HCT116 (cell line): ENCODE measurements around the gene LEAP2. TPM values are rescaled to one million over a fixed set of nuclear protein-coding genes. Genes with fewer than 3 reads are reported as not detected.

ENCODE experiments used
- ATAC-seq: fragments of 200-7000 bp; cut with Tn5 transposase; 2 replicates; pipeline ENCODE4 v1.9.1; 2020; ENCODE audit warnings: mild to moderate bottlenecking, moderate library complexity
- BruUV-seq: library from RNA; stranded (reverse); fragments of 400-500 nt; replicated peaks from 2 replicates; lab custom pipeline; 2021; lab: Mats Ljungman, UMichigan
- CTCF ChIA-PET: fragments of 300-600 bp; sonication (Branson Sonifier 250); formaldehyde crosslinking; loops from one replicate; lab custom pipeline; 2021; ENCODE audit warnings: antibody characterized with exemption; lab: Charles Lee
- POLR2A ChIA-PET: fragments of 300-600, 350-600 bp; sonication (Branson Sonifier 250); formaldehyde crosslinking; loops from one replicate; lab custom pipeline; 2021; ENCODE audit warnings: antibody characterized with exemption; lab: Charles Lee
- RAD21 ChIA-PET, 2 experiments: fragments of 300-600 bp; sonication (Branson Sonifier 250); formaldehyde crosslinking; loops; one replicate each; lab custom pipeline; 2023; ENCODE audit warnings: low total read pairs in 2 of 2; ENCODE audit not compliant: uncharacterized antibody in 2 of 2, unreplicated experiment in 2 of 2, low non-redundant PET in 1 of 2; lab: Charles Lee
- DNase-seq: peaks from one replicate; pipeline ENCODE4 v3.0.0-alpha.2; 2010; ENCODE audit warnings: low read depth, low spot score
- H2AFZ ChIP-seq: fragments of 200-600 bp; shearing (Covaris generic), sonication (generic); 2 replicates; pipeline ENCODE4 v1.6.1; 2017; ENCODE audit warnings: low read depth, mixed run types, mixed read lengths, antibody characterized with exemption, low read length; ENCODE audit not compliant: poor library complexity, severe bottlenecking
- H3K27ac ChIP-seq: 2 replicates; pipeline ENCODE4 v1.5.1; 2012; ENCODE audit warnings: low read depth, low read length
- H3K27me3 ChIP-seq: fragments of 200-600 bp; sonication (generic); 2 replicates; pipeline ENCODE4 v1.6.1; 2016; ENCODE audit warnings: mixed run types, low read length, mixed read lengths; ENCODE audit not compliant: insufficient read depth
- H3K36me3 ChIP-seq, 2 experiments: fragments of 200-500 bp in 1 of 2; fragments of 200-600 bp in 1 of 2; sonication (Bioruptor generic) in 1 of 2; sonication (generic) in 1 of 2; 2 replicates each; pipeline versions ENCODE4 v1.5.1 to v1.6.1; 2014 to 2016; ENCODE audit warnings: low read length in 2 of 2, inconsistent platforms in 1 of 2, mixed read lengths in 1 of 2, mixed run types in 1 of 2; ENCODE audit not compliant: insufficient read depth in 2 of 2, control insufficient read depth in 1 of 2
- H3K4me1 ChIP-seq, 2 experiments: fragments of 200-600 bp in 1 of 2; sonication (generic) in 1 of 2; 2 replicates each; pipeline versions ENCODE4 v1.5.1 to v1.6.1; 2012 to 2017; ENCODE audit warnings: low read length in 2 of 2, inconsistent platforms in 1 of 2, mild to moderate bottlenecking in 1 of 2, mixed read lengths in 1 of 2, mixed run types in 1 of 2, moderate library complexity in 1 of 2; ENCODE audit not compliant: insufficient read depth in 2 of 2, control insufficient read depth in 1 of 2
- H3K4me2 ChIP-seq: fragments of 200-600 bp; sonication (generic); 2 replicates; pipeline ENCODE4 v1.6.1; 2017; ENCODE audit warnings: mixed run types, low read length, mixed read lengths
- H3K4me3 ChIP-seq, 2 experiments: fragments of 200-600 bp in 1 of 2; sonication (generic) in 1 of 2; replicated peaks in 1 of 2; 2 replicates each; pipeline ENCODE4 v1.5.1; 2011 to 2016; ENCODE audit warnings: low read length in 2 of 2, control low read depth in 1 of 2, low read depth in 1 of 2, mild to moderate bottlenecking in 1 of 2, mixed read lengths in 1 of 2, mixed run types in 1 of 2
- H3K79me2 ChIP-seq: fragments of 200-600 bp; sonication (generic); 2 replicates; pipeline ENCODE4 v1.6.1; 2017; ENCODE audit warnings: mild to moderate bottlenecking, mixed run types, low read length, moderate library complexity, mixed read lengths; ENCODE audit not compliant: insufficient read depth
- H3K9ac ChIP-seq: fragments of 200-600 bp; sonication (generic); 2 replicates; pipeline ENCODE4 v1.6.1; 2016; ENCODE audit warnings: low read length, mixed read lengths
- H3K9me2 ChIP-seq: fragments of 200-600 bp; sonication (generic), shearing (Covaris generic); 2 replicates; pipeline ENCODE4 v1.6.1; 2017; ENCODE audit warnings: mixed run types, mild to moderate bottlenecking, moderate library complexity; ENCODE audit not compliant: insufficient read depth
- H3K9me3 ChIP-seq, 2 experiments: fragments of 200-500 bp in 1 of 2; fragments of 200-600 bp in 1 of 2; sonication (Bioruptor generic) in 1 of 2; sonication (generic) in 1 of 2; 2 replicates each; pipeline ENCODE4 v1.6.1; 2014 to 2017; ENCODE audit warnings: low read length in 2 of 2, mixed read lengths in 2 of 2, inconsistent platforms in 1 of 2, low read depth in 1 of 2, mild to moderate bottlenecking in 1 of 2, mixed run types in 1 of 2, moderate library complexity in 1 of 2; ENCODE audit not compliant: control insufficient read depth in 1 of 2, insufficient read depth in 1 of 2
- H4K20me1 ChIP-seq: fragments of 200-600 bp; sonication (generic), shearing (Covaris generic); 2 replicates; pipeline ENCODE4 v1.6.1; 2017; ENCODE audit warnings: mixed run types, mild to moderate bottlenecking, moderate library complexity; ENCODE audit not compliant: insufficient read depth
- ATF3 ChIP-seq: IDR thresholded peaks from 2 replicates; pipeline ENCODE4 v1.6.1; 2012
- CBX3 ChIP-seq: IDR thresholded peaks from 2 replicates; pipeline ENCODE4 v1.6.1; 2012; ENCODE audit warnings: low read depth
- CEBPB ChIP-seq: IDR thresholded peaks from 2 replicates; pipeline ENCODE4 v1.6.1; 2012; ENCODE audit warnings: low read depth
- CTCF ChIP-seq, 3 experiments: fragments of 200-600 bp in 1 of 3; sonication (generic) in 1 of 3; IDR thresholded peaks in 2 of 3; conservative IDR thresholded peaks in 1 of 3; 2 replicates each; pipeline ENCODE4 v1.5.1; 2012 to 2017; ENCODE audit warnings: low read depth in 2 of 3, low read length in 2 of 3, antibody characterized with exemption in 1 of 3, borderline replicate concordance in 1 of 3, control low read depth in 1 of 3, mild to moderate bottlenecking in 1 of 3, mixed read lengths in 1 of 3, mixed run types in 1 of 3, moderate library complexity in 1 of 3; ENCODE audit not compliant: insufficient read depth in 1 of 3
- ELF1 ChIP-seq: IDR thresholded peaks from 2 replicates; pipeline ENCODE4 v1.6.1; 2012; ENCODE audit warnings: low read depth, borderline replicate concordance
- EZH2phosphoT487 ChIP-seq: fragments of 200-600 bp; IDR thresholded peaks from 2 replicates; pipeline ENCODE4 v1.6.1; 2018; ENCODE audit warnings: antibody characterized with exemption, borderline replicate concordance
- FOSL1 ChIP-seq: IDR thresholded peaks from 2 replicates; pipeline ENCODE4 v1.6.1; 2012; ENCODE audit warnings: low read depth
- JUND ChIP-seq: IDR thresholded peaks from 2 replicates; pipeline ENCODE4 v1.6.1; 2012
- MAX ChIP-seq: IDR thresholded peaks from 2 replicates; pipeline ENCODE4 v1.6.1; 2012
- POLR2AphosphoS5 ChIP-seq: IDR thresholded peaks from 2 replicates; pipeline ENCODE4 v1.6.1; 2011; ENCODE audit warnings: mild to moderate bottlenecking, low read depth, low read length, moderate library complexity
- RAD21 ChIP-seq: IDR thresholded peaks from 2 replicates; pipeline ENCODE4 v1.6.1; 2012; ENCODE audit warnings: low read depth, mild to moderate bottlenecking
- SIN3A ChIP-seq: IDR thresholded peaks from 2 replicates; pipeline ENCODE4 v1.6.1; 2012; ENCODE audit warnings: low read depth
- SP1 ChIP-seq: IDR thresholded peaks from 2 replicates; pipeline ENCODE4 v1.6.1; 2012; ENCODE audit warnings: low read depth
- TCF7L2 ChIP-seq: IDR thresholded peaks from 2 replicates; pipeline ENCODE4 v1.7.0; 2011; ENCODE audit warnings: borderline replicate concordance, inconsistent platforms; ENCODE audit not compliant: insufficient read depth, insufficient read length; ENCODE audit errors: extremely low read depth
- ZBTB33 ChIP-seq: IDR thresholded peaks from 2 replicates; pipeline ENCODE4 v1.6.1; 2011; ENCODE audit warnings: mild to moderate bottlenecking, low read length, moderate library complexity; ENCODE audit not compliant: insufficient replicate concordance; ENCODE audit errors: extremely low read depth
- ZNF274 ChIP-seq: fragments of 200-500 bp; sonication (Bioruptor generic); IDR thresholded peaks from 2 replicates; pipeline ENCODE4 v1.6.1; 2014; ENCODE audit warnings: mild to moderate bottlenecking, low read depth, low read length, inconsistent platforms
- intact Hi-C: fragments of 100-400 bp; cut with micrococcal nuclease; formaldehyde crosslinking; loops from 2 replicates; pipeline ENCODE4 v1.10.0; 2022
- total RNA-seq: library from RNA; stranded (reverse); gene quantifications from one replicate; pipeline ENCODE4 v1.2.1, GENCODE V29; 2021; ENCODE audit not compliant: unreplicated experiment

The LEAP2 gene
- total RNA-seq, 1 experiment from 2014 or later: 1.2 TPM

GRCh38 chr5:132825834-132826391, 47.6 kb upstream of the LEAP2 start:
- no peaks in the 10 kb centered on the region for H3K27me3 ChIP-seq
- TF ChIP-seq SIN3A: no peak
- CTCF ChIA-PET: no interaction called here
- H3K9me2 ChIP-seq: no peaks in the 10 kb centered on the region
- H3K27ac ChIP-seq: no peak overlapping the region
- RAD21 ChIA-PET: no interaction called here
- no peak overlapping the region for H3K4me3 ChIP-seq
- intact Hi-C loops: no loop called here
- H3K4me1 ChIP-seq: peaks cover 9 to 14% of the 10 kb centered on the region in 2 experiments; a peak in 3 of 4 replicates
- DNase-seq (no peak), ATAC-seq (no peak)
- no peak overlapping the region for H3K9ac ChIP-seq
- H3K4me2 ChIP-seq: no peak overlapping the region
- no peaks in the 10 kb centered on the region for H3K36me3 ChIP-seq
- no peak overlapping the region for H2AFZ ChIP-seq
- peaks cover 6% of the 10 kb centered on the region; the same call in 1 of the 2 replicates for H3K79me2 ChIP-seq
- H3K9me3 ChIP-seq: no peaks in the 10 kb centered on the region
- no peaks in the 10 kb centered on the region for H4K20me1 ChIP-seq
- POLR2A ChIA-PET: no interaction called here
- BruUV-seq: no TSS peak

- Histone ChIP-seq H3K4me3 (no peak overlapping the region), H3K9me2 (no peaks in the 10 kb centered on the region), H3K27ac (no peak overlapping the region), H3K27me3 (no peaks in the 10 kb centered on the region), H3K36me3 (no peaks in the 10 kb centered on the region), H3K4me2 (no peak overlapping the region), H3K4me1 (peaks cover 12 to 19% of the 10 kb centered on the region in 2 experiments; a peak in 3 of 4 replicates), H3K9me3 (no peaks in the 10 kb centered on the region), H3K79me2 (peaks cover 6% of the 10 kb centered on the region; the same call in 1 of the 2 replicates), H2AFZ (no peak overlapping the region), H4K20me1 (no peaks in the 10 kb centered on the region), H3K9ac (no peak overlapping the region)
- POLR2A ChIA-PET: no interaction called here
- RAD21 ChIA-PET: no interaction called here
- BruUV-seq: no TSS peak
- CTCF ChIA-PET: no interaction called here
- ATAC-seq (no peak), DNase-seq (no peak)
- intact Hi-C loops: no loop called here
- TF ChIP-seq MAX: no peak
- no peak for TF ChIP-seq TCF7L2
- no peak for TF ChIP-seq SIN3A
- no peak for TF ChIP-seq CEBPB
- no peak for TF ChIP-seq SP1
- TF ChIP-seq POLR2AphosphoS5: no peak
- no peak for TF ChIP-seq RAD21
- TF ChIP-seq ZNF274: no peak
- TF ChIP-seq ZBTB33: no peak
- TF ChIP-seq CBX3: no peak
- TF ChIP-seq FOSL1: no peak
- no peak for TF ChIP-seq JUND
- no peak for TF ChIP-seq ELF1
- no peak for TF ChIP-seq CTCF (IDR thresholded peaks at IDR 0.05 in 2 of 3, conservative IDR thresholded peaks at IDR 0.05 in 1 of 3; ENCODE audit: borderline replicate concordance in 1 of 3, insufficient read depth in 1 of 3, low read depth in 2 of 3, low read length in 2 of 3)
- no peak for TF ChIP-seq EZH2phosphoT487
- TF ChIP-seq ATF3: no peak
These were observed 46.9 kb upstream of the LEAP2 start for GRCh38 chr5:132826424-132827082.
